Measurements from ENCODE around the gene SUFU. TPM values are rescaled to one million over a fixed set of nuclear protein-coding genes. Genes with fewer than 3 reads are reported as not detected.

Gene SUFU
- total and polyA plus RNA-seq, 2 of the 8 experiments (the other 6 are each of a cell fraction or from before 2014, with no cell fraction given): 7.0 to 10.8 TPM

DNA sequence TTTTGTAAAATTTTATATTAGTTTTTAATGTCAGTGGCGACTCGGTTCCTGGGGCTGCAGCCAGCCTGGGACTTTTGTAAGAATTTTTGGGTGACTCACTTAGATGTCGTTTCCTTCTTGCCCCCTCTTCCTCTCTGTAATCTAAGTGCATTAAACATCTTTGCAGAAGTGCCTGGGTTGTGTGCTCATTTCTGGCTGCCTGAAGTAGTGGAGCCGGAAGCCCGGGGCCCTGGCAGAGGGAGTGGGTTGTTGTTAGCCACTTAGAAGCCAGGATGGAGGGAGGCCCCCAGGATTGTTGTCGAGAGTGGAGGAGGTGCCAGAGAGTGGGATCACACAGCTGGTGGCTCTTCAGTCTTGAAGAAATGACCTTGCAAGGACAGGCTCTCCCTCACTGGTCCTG lies 129.5 kb downstream of the SUFU start (continued):
- TF ChIP-seq ZNF274 (IDR thresholded peaks at IDR 0.05; ENCODE audit: borderline replicate concordance, extremely low read depth, low read length): no peak
- TF ChIP-seq, protein P1, sequence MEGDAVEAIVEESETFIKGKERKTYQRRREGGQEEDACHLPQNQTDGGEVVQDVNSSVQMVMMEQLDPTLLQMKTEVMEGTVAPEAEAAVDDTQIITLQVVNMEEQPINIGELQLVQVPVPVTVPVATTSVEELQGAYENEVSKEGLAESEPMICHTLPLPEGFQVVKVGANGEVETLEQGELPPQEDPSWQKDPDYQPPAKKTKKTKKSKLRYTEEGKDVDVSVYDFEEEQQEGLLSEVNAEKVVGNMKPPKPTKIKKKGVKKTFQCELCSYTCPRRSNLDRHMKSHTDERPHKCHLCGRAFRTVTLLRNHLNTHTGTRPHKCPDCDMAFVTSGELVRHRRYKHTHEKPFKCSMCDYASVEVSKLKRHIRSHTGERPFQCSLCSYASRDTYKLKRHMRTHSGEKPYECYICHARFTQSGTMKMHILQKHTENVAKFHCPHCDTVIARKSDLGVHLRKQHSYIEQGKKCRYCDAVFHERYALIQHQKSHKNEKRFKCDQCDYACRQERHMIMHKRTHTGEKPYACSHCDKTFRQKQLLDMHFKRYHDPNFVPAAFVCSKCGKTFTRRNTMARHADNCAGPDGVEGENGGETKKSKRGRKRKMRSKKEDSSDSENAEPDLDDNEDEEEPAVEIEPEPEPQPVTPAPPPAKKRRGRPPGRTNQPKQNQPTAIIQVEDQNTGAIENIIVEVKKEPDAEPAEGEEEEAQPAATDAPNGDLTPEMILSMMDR (IDR thresholded peaks at IDR 0.05; ENCODE audit: control extremely low read depth in 1 of 3, insufficient read depth in 1 of 3, low read depth in 1 of 3, low read length in 3 of 3): no peak
- TF ChIP-seq SRF (IDR thresholded peaks at IDR 0.05; ENCODE audit: low read depth, low read length): no peak

Measured in H1 (cell line).